GM21390 (cell line): ENCODE results near the gene MRPL53.

ENCODE experiments used
- ATAC-seq: cut with Tn5 transposase; IDR thresholded peaks from one replicate; pipeline ENCODE4 v1.9.1; 2021; ENCODE audit not compliant: unreplicated experiment

Gene MRPL53

GRCh38 chr2:74429487-74430451, 42.7 kb downstream of the MRPL53 start:
- ATAC-seq, result no peak

- ATAC-seq, result no peak
Measured at GRCh38 chr2:74428675-74429074, 43.8 kb downstream of the MRPL53 start.

- ATAC-seq, result no peak
Measured at GRCh38 chr2:74427551-74427950, 44.9 kb downstream of the MRPL53 start.

GRCh38 chr2:74426181-74426758, 46.2 kb downstream of the MRPL53 start:
- no peak for ATAC-seq

- no peak for ATAC-seq
Measured at GRCh38 chr2:74425523-74425922, 47.0 kb downstream of the MRPL53 start.

GRCh38 chr2:74424995-74425406, 47.5 kb downstream of the MRPL53 start:
- no peak for ATAC-seq

GRCh38 chr2:74424139-74424992, 48.1 kb downstream of the MRPL53 start:
- ATAC-seq, result no peak

GRCh38 chr2:74423231-74424095, 49.0 kb downstream of the MRPL53 start:
- ATAC-seq, result no peak
